Esophagus muscularis mucosa (tissue), 4 donors: ENCODE data around the gene SLC12A7. TPM values are rescaled to one million over a fixed set of nuclear protein-coding genes. Genes with fewer than 3 reads are reported as not detected.

ENCODE experiments used
- DNase-seq: peaks from one replicate; pipeline ENCODE4 v3.0.0-alpha.2; 2017; ENCODE audit errors: extremely low spot score
- H3K27ac ChIP-seq, 4 donors: fragments of 200-600 bp; sonication (generic); replicated peaks in 1 of 4; 1 replicate in 3 of 4; 2 replicates in 1 of 4; pipeline ENCODE4 v1.5.1; 2016 to 2019; ENCODE audit warnings: mild to moderate bottlenecking in 1 of 4
- H3K27me3 ChIP-seq, 4 donors: fragments of 200-600 bp; sonication (generic); one replicate each; pipeline versions ENCODE4 v1.5.1 to v1.6.0; 2016 to 2019
- H3K36me3 ChIP-seq, 4 donors: fragments of 200-600 bp; sonication (generic); one replicate each; pipeline ENCODE4 v1.5.1; 2016 to 2019
- H3K4me1 ChIP-seq, 4 donors: fragments of 200-600 bp; sonication (generic); one replicate each; pipeline ENCODE4 v1.5.1; 2016 to 2019
- H3K4me3 ChIP-seq, 4 donors: fragments of 200-600 bp; sonication (generic); 1 replicate in 2 of 4; 2 replicates in 2 of 4; pipeline ENCODE4 v1.5.1; 2016 to 2019; ENCODE audit warnings: mild to moderate bottlenecking in 4 of 4, moderate library complexity in 1 of 4
- H3K9me3 ChIP-seq, 4 donors: fragments of 200-600 bp; sonication (generic); 1 replicate in 3 of 4; 2 replicates in 1 of 4; pipeline ENCODE4 v1.5.1; 2016 to 2019
- EP300 ChIP-seq: sonication (generic); formaldehyde crosslinking; IDR thresholded peaks from one replicate; pipeline ENCODE4 v1.6.1; 2017; ENCODE audit warnings: antibody characterized with exemption
- POLR2A ChIP-seq: fragments of 450-650 bp; IDR thresholded peaks from one replicate; pipeline ENCODE4 v1.6.1; 2017; ENCODE audit warnings: antibody characterized with exemption, moderate library complexity, mild to moderate bottlenecking, low read depth
- POLR2AphosphoS5 ChIP-seq, 2 donors: sonication (generic); formaldehyde crosslinking; IDR thresholded peaks; one replicate each; pipeline ENCODE4 v1.6.1; 2017; ENCODE audit warnings: antibody characterized with exemption in 2 of 2
- WGBS: methylation state at CpG from one replicate; pipeline ENCODE4 v1.1.5; 2018; 5-methylcytosine and 5-hydroxymethylcytosine counted together
- intact Hi-C: fragments of 100-400 bp; cut with DNase I; formaldehyde crosslinking; loops from one replicate; pipeline ENCODE4 v1.15.1; 2023
- total RNA-seq, 4 donors: library from RNA; depleted of rRNA; stranded (reverse); fragments of >200 nt; gene quantifications; one replicate each; pipeline versions ENCODE4 v1.1.0 to v1.2.1, GENCODE V29; 2016
- TF ChIP-seq, protein P1 (sequence below), 3 experiments: fragments of 200-600 bp in 2 of 3; fragments of 450-650 bp in 1 of 3; sonication (generic) in 2 of 3; IDR thresholded peaks; one replicate each; pipeline ENCODE4 v1.5.1; 2017 to 2019; ENCODE audit warnings: antibody characterized with exemption in 3 of 3, mild to moderate bottlenecking in 2 of 3, moderate library complexity in 1 of 3

The SLC12A7 gene
- total RNA-seq, 4 donors from 2014 or later = 21.6 to 35.8 (median 25.4) TPM

DNA sequence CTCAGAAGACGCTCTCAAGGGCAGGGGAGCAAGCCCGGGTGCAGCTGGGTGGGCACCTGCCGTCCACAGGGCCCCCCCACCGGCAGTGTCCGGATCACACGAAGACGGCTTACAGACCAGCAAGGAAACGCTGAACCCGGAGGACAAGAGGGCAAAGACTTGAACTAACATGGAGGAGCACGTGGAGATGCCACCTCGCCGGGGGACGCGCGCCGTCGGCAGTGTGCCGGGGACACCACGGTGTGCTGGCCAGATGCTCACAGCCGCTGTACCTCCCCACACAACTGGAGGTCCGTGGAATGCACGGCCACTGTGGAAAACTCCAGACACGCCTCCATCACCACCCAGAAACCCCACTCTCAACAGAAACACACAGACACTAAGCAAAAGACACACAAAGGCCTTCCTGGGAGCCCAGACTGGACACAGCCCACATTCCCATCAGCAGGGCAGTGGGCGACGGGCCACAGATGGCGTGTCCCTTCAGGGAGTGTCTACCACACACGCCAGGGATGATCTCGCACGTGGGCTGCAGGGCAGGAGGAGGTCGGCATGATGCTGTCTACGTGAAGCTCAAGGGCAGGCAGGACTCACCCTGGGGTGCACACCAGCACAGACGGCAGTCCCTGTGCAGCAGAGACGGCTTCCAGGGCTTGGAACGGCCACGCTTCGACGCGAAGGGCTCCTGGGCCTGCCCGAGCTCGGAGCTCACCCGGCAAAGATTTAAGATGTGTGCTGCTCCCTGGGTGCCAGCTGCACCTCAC is 8.6 kb upstream of the SLC12A7 start:
- Histone ChIP-seq H3K36me3 (no peaks in the 10 kb centered on the region), H3K27me3 (no peaks in the 10 kb centered on the region), H3K4me3 (no peak overlapping the region), H3K4me1 (peaks cover 20 to 37% (median 28%) of the 10 kb centered on the region in 4 donors), H3K27ac (no peak overlapping the region), H3K9me3 (no peaks in the 10 kb centered on the region)
- TF ChIP-seq, protein P1, sequence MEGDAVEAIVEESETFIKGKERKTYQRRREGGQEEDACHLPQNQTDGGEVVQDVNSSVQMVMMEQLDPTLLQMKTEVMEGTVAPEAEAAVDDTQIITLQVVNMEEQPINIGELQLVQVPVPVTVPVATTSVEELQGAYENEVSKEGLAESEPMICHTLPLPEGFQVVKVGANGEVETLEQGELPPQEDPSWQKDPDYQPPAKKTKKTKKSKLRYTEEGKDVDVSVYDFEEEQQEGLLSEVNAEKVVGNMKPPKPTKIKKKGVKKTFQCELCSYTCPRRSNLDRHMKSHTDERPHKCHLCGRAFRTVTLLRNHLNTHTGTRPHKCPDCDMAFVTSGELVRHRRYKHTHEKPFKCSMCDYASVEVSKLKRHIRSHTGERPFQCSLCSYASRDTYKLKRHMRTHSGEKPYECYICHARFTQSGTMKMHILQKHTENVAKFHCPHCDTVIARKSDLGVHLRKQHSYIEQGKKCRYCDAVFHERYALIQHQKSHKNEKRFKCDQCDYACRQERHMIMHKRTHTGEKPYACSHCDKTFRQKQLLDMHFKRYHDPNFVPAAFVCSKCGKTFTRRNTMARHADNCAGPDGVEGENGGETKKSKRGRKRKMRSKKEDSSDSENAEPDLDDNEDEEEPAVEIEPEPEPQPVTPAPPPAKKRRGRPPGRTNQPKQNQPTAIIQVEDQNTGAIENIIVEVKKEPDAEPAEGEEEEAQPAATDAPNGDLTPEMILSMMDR (IDR thresholded peaks at IDR 0.05) = no peak
- no peak for TF ChIP-seq POLR2A
- no peak for TF ChIP-seq EP300
- TF ChIP-seq POLR2AphosphoS5 (IDR thresholded peaks at IDR 0.05) = no peak
- intact Hi-C loops = no loop called here
- DNase-seq = no peak
- WGBS = 79% methylated on average over 25 of the region's 41 CpGs

DNA sequence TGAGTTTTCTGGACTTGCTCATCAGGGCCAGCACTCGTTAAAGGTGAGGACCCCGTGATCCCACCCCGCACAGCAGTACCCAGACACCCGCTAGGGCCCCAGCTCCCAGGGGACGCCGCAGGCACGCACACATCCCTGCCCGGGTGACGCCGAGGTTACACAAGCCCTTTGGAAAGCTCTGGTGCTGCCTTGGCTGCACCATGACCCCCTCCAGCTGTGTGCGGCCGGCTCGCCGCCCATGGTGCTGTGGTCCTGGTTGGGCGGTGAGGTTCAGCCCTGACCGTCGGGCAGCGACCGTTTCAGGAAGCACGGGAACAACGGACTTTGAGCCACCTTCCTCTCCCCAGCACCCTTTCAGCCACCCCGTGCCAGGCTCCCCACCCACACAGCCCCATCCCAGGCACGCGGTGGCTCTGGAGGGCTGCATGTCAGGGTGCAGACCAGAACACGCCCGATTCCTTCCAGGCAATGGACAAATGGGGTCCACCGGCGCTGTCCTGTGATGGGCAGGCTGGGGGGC is 7.5 kb upstream of the SLC12A7 start:
- H3K4me3 ChIP-seq = no peak overlapping the region
- intact Hi-C loops = loop anchor here (10.0 kb wide), 1 partner anchor 115 kb away; the partner anchor contains the start of gene NKD2
- no peaks in the 10 kb centered on the region for H3K36me3 ChIP-seq
- TF ChIP-seq, protein P1 (IDR thresholded peaks at IDR 0.05) = no peak
- no peak for TF ChIP-seq EP300
- TF ChIP-seq POLR2A = no peak
- no peak for TF ChIP-seq POLR2AphosphoS5 (IDR thresholded peaks at IDR 0.05)
- H3K27ac ChIP-seq = no peak overlapping the region
- H3K9me3 ChIP-seq = no peaks in the 10 kb centered on the region
- WGBS = 91% methylated on average over 25 of the region's 28 CpGs
- H3K27me3 ChIP-seq = no peaks in the 10 kb centered on the region
- no peak for DNase-seq
- peaks cover 20 to 35% (median 23%) of the 10 kb centered on the region in 4 donors for H3K4me1 ChIP-seq

DNA sequence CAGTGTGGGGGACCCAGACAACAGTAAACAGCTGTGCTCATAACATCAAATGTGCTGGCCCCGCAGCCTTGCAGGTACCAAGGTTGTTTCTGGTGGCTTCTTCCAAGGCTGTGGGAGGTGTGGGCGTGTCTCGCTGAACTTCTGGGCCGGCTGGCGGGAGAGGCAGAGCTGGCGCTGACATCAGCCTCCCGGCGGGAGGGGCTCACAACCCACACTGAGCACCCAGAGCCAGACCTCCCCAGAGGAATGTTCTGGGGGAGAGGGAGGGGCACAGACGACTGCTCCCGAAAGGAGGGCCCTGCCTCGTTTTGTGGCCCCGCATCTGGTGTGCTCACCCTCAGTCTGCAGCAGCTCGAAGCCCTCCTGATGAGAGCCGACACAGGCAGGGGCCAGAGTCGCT is 6.9 kb upstream of the SLC12A7 start:
- 34% methylated on average over 9 of the region's 15 CpGs for WGBS
- H3K27ac ChIP-seq = peak overlapping the region; percentile 5 to 38 (median 20)

DNA sequence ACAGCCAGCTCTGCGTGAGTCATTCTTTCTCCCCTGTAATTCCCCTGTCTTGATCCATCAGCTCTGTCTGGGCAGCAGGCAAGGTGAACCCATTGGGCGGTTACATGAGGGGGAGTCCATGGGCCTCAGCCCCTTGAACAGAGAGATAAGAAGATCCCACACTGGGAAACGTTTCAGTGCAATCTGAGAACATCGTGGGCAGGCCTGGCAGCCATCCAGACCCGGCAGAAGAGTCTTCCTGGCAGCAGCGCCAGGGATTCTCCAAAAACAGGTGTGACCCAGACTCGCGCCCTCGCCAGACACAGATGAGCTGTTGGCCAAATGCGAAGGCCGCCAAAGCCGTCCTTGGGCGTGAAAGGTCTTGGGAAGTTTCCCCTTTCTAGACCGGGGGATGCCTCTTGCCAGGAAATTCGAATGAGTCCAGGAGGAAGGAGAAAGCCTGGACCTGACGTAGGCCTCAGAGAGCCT is 6.4 kb upstream of the SLC12A7 start:
- H3K4me1 ChIP-seq = peaks cover 20 to 26% (median 22%) of the 10 kb centered on the region in 4 donors
- no peaks in the 10 kb centered on the region for H3K27me3 ChIP-seq
- no peaks in the 10 kb centered on the region for H3K36me3 ChIP-seq
- WGBS = 36% methylated on average over 16 of the region's 16 CpGs
- H3K4me3 ChIP-seq = no peak overlapping the region
- peak overlapping the region; percentile 5 to 38 (median 20) for H3K27ac ChIP-seq
- no peak for DNase-seq
- TF ChIP-seq POLR2A = no peak
- H3K9me3 ChIP-seq = no peaks in the 10 kb centered on the region
- intact Hi-C loops = loop anchor here (10.0 kb wide), 1 partner anchor 113 kb away; the partner anchor contains the start of gene NKD2

More for the DNA sequence above, 6.9 kb upstream of the SLC12A7 start:
- TF ChIP-seq EP300 (no peak), POLR2AphosphoS5 (IDR thresholded peaks at IDR 0.05) (no peak), POLR2A (no peak)
- TF ChIP-seq, protein P1 (IDR thresholded peaks at IDR 0.05) = no peak
- DNase-seq = no peak
- Histone ChIP-seq H3K4me1 (peaks cover 20 to 31% (median 22%) of the 10 kb centered on the region in 4 donors), H3K27me3 (no peaks in the 10 kb centered on the region), H3K9me3 (no peaks in the 10 kb centered on the region), H3K36me3 (no peaks in the 10 kb centered on the region), H3K4me3 (no peak overlapping the region)
- intact Hi-C loops = loop anchor here (10.0 kb wide), 1 partner anchor 114 kb away; the partner anchor contains the start of gene NKD2

DNA sequence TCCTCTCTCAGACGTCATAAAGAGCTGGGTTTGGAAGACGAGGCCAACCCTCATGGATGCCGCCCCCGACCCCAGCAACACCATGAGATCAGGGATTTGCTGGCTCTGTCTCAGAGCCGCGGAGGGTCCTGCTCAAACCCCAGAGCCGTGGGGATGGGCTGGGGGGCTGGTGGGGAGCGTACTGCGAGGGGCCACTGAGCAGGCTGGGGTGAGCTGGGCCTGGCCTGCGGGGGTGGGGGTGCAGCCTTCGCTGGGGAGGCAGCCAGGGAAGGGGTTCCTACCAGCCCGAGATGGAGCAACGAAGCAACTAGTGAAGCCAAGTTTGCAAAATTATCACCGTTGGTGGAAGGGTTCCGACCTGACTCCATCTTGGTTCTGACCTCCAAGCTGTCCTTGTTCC is 5.1 kb upstream of the SLC12A7 start:
- no peak overlapping the region for H3K4me3 ChIP-seq
- 93% methylated on average over 14 of the region's 15 CpGs for WGBS
- DNase-seq = no peak

More for the DNA sequence above, 5.1 kb upstream of the SLC12A7 start:
- Histone ChIP-seq H3K9me3 (no peaks in the 10 kb centered on the region), H3K36me3 (no peaks in the 10 kb centered on the region), H3K4me1 (peaks cover 17 to 29% (median 22%) of the 10 kb centered on the region in 4 donors), H3K27ac (no peak overlapping the region), H3K27me3 (no peaks in the 10 kb centered on the region)
- TF ChIP-seq, protein P1 (IDR thresholded peaks at IDR 0.05) = no peak
- no peak for TF ChIP-seq EP300
- TF ChIP-seq POLR2A = no peak
- no peak for TF ChIP-seq POLR2AphosphoS5 (IDR thresholded peaks at IDR 0.05)
- intact Hi-C loops = loop anchor here (10.0 kb wide), 1 partner anchor 112 kb away; the partner anchor contains the start of gene NKD2
